ENCODE results near the gene TENM4.

TENM4 gene

DNA sequence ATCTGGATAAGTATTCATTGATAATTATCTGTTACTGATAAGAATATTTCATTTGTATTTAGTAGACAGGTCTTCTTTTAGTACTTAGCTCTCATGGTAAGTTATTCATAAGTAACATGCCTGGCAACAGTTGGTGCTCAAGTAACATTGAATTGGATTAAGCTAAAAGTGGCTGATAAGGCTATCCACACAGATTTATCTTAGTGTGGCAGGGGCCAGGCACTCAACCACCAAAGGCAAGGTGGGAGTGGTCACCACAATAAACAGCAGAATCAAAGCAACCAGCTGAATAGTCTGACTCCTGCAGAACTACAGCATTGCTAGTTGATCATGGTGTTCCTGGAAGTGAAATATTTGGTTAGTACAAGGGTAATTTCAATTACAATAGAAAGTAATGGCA, 833.1 kb downstream of the TENM4 start:
- DNase-seq: no peak

GRCh38 chr11:78606667-78607066, 834.2 kb downstream of the TENM4 start:
- no peak for DNase-seq

- no peak for DNase-seq
Observed at GRCh38 chr11:78605296-78605695, 835.5 kb downstream of the TENM4 start.

DNA sequence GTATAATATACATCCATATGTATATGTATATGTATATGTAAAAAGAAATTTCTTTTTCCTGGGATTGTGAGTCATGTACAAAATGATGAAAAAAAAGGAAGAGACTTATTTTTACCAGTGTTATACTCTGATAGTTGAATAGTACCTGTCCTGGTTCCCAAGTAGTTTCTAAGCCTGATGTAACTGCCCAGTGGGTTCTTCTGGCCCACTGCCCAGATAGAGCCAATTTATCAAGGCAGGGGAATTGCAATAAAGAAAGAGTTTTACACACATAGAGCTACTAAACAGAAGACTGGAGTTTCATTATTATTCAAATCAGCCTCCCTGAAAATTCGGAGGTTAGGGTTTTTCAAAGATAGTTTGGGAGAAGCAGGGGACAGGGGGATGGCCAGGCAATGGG, 837.0 kb downstream of the TENM4 start:
- no peak for DNase-seq

All from stimulated activated CD8-positive, alpha-beta memory T cell treated with anti-CD3 and anti-CD28 coated beads, Interleukin-4, amount 100 ng/mL, for 48 hours (primary cell).